ENCODE data around the gene NUP133. TPM values are rescaled to one million over a fixed set of nuclear protein-coding genes. Genes with fewer than 3 reads are reported as not detected.

The NUP133 gene
- 35.0 TPM for total RNA-seq
- polyA plus RNA-seq (ENCODE audit: insufficient read depth, low read depth, low replicate concordance): 15.9 TPM
- long read RNA-seq, donor 1, full-length matches to known transcripts: 3 of 3 reads
- long read RNA-seq, donor 1, partial matches to known transcripts: 0 of 3 reads
- long read RNA-seq, donor 1, other reads (novel, unspliced or antisense): 0 of 3 reads
- long read RNA-seq, donor 2, full-length matches to known transcripts: 9 of 9 reads
- long read RNA-seq, donor 2, partial matches to known transcripts: 0 of 9 reads
- long read RNA-seq, donor 2, other reads (novel, unspliced or antisense): 0 of 9 reads
- long read RNA-seq, donor 3, full-length matches to known transcripts: 4 of 4 reads
- long read RNA-seq, donor 3, partial matches to known transcripts: 0 of 4 reads
- long read RNA-seq, donor 3, other reads (novel, unspliced or antisense): 0 of 4 reads
- long read RNA-seq, donor 4, full-length matches to known transcripts: 6 of 6 reads
- long read RNA-seq, donor 4, partial matches to known transcripts: 0 of 6 reads
- long read RNA-seq, donor 4, other reads (novel, unspliced or antisense): 0 of 6 reads
- long read RNA-seq, donor 5: 0 reads
- long read RNA-seq, donor 6, full-length matches to known transcripts: 8 of 8 reads
- long read RNA-seq, donor 6, partial matches to known transcripts: 0 of 8 reads
- long read RNA-seq, donor 6, other reads (novel, unspliced or antisense): 0 of 8 reads
- long read RNA-seq, donor 7, full-length matches to known transcripts: 23 of 28 reads
- long read RNA-seq, donor 7, partial matches to known transcripts: 2 of 28 reads
- long read RNA-seq, donor 7, other reads (novel, unspliced or antisense): 3 of 28 reads
- long read RNA-seq, donor 8, partial matches to known transcripts: 0 of 1 reads
- long read RNA-seq, donor 8, other reads (novel, unspliced or antisense): 0 of 1 reads
- long read RNA-seq, donor 9: 0 reads
- long read RNA-seq, donor 10, full-length matches to known transcripts: 3 of 3 reads
- long read RNA-seq, donor 10, partial matches to known transcripts: 0 of 3 reads
- long read RNA-seq, donor 10, other reads (novel, unspliced or antisense): 0 of 3 reads

DNA sequence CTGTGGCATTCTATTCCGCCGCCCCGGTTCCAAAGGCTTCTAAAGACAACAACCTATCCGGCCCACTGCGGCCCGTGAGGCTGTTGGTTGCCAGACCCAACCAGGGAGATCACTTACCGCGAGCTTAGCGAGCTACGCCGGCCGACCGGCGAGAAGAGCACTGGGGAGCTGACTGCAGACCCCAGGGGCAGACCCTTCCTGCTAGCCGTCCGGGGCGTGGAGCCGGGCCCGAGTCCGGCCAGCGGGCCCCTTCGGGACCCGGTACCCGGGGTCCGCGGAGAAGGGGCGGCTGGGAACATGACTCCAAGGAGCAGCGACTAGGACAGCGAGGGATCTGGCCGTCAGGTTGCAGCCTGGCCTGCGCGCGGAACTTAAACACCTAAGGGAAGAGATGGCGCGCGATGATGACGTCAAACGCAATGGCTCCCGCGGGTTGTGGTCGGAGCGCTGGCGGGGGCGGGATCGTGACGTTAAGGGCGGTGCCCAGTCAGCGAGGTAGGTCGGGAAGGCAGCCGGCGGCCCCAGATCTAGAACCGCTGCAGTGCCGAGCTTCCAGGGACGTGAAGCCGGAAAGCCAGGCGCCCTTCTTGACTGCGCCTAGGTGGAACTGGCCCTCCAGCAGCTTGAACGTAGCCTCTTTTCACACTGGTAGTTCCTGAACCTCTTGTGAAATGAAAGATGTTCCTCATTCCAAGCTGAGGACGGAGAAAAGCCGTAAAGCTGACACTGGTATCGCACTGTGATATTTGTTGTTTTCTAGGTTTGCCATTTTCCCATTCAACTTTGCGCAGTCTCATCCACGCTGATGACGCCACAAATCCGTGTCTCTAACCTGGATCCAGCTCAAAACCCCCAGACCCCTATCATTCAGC, at the start of gene NUP133:
TSS of gene NUP133 (minus strand) at position 391 of the 872 bp plus-strand sequence. CDS start at position 299, 92 bp downstream.
- Histone ChIP-seq H3K4me3 (ENCODE audit: low read length in 3 of 3) (peak within 1 kb of the TSS; percentile 91 to 99 (median 92)), H3K36me3 (ENCODE audit: control insufficient read depth in 2 of 3, insufficient read depth in 3 of 3, low read length in 3 of 3) (peaks cover 2 to 5% (median 3%) of the 10 kb centered on the region in 3 donors), H3K9me3 (ENCODE audit: control insufficient read depth in 2 of 3, insufficient read depth in 1 of 3, low read length in 3 of 3) (no peaks in the 10 kb centered on the region), H3K4me1 (ENCODE audit: control insufficient read depth in 2 of 3, insufficient read depth in 2 of 3, low read depth in 1 of 3, low read length in 3 of 3) (peaks cover 0 to 11% (median 0%) of the 10 kb centered on the region in 3 donors), H3K9ac (ENCODE audit: low read length in 3 of 3) (peak within 1 kb of the TSS; percentile 76 to 92 (median 91)), H3K27ac (ENCODE audit: low read depth in 2 of 2, low read length in 2 of 2) (peak within 1 kb of the TSS; percentile 78 to 87), H3K27me3 (ENCODE audit: control insufficient read depth, insufficient read depth, low read length) (no peaks in the 10 kb centered on the region)
- FAIRE-seq (no peak), DNase-seq (peak; percentile 99 to 100 (median 99))
- intact Hi-C loops (cut with DNase I): no loop called here
- TF ChIP-seq, protein P1, sequence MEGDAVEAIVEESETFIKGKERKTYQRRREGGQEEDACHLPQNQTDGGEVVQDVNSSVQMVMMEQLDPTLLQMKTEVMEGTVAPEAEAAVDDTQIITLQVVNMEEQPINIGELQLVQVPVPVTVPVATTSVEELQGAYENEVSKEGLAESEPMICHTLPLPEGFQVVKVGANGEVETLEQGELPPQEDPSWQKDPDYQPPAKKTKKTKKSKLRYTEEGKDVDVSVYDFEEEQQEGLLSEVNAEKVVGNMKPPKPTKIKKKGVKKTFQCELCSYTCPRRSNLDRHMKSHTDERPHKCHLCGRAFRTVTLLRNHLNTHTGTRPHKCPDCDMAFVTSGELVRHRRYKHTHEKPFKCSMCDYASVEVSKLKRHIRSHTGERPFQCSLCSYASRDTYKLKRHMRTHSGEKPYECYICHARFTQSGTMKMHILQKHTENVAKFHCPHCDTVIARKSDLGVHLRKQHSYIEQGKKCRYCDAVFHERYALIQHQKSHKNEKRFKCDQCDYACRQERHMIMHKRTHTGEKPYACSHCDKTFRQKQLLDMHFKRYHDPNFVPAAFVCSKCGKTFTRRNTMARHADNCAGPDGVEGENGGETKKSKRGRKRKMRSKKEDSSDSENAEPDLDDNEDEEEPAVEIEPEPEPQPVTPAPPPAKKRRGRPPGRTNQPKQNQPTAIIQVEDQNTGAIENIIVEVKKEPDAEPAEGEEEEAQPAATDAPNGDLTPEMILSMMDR (IDR thresholded peaks at IDR 0.05; ENCODE audit: borderline replicate concordance, extremely low read depth, insufficient read depth): no peak

GRCh38 chr1:229557200-229557850, 49.2 kb upstream of the NUP133 start:
- FAIRE-seq (no peak), DNase-seq (no peak)

More at GRCh38 chr1:229557200-229557850, 49.2 kb upstream of the NUP133 start:
- H3K36me3 ChIP-seq (ENCODE audit: control insufficient read depth in 2 of 3, insufficient read depth in 3 of 3, low read length in 3 of 3): no peaks in the 10 kb centered on the region
- peaks cover 0 to 17% (median 0%) of the 10 kb centered on the region in 3 donors for H3K4me1 ChIP-seq (ENCODE audit: control insufficient read depth in 2 of 3, insufficient read depth in 2 of 3, low read depth in 1 of 3, low read length in 3 of 3)
- H3K9ac ChIP-seq (ENCODE audit: low read length in 3 of 3): peak overlapping the region; percentile 5 to 74 (median 35)
- H3K9me3 ChIP-seq (ENCODE audit: control insufficient read depth in 2 of 3, insufficient read depth in 1 of 3, low read length in 3 of 3): no peaks in the 10 kb centered on the region
- peak overlapping the region in 1 of 2 donors; percentile 76 for H3K27ac ChIP-seq (ENCODE audit: low read depth in 2 of 2, low read length in 2 of 2)
- H3K4me3 ChIP-seq (ENCODE audit: low read length in 3 of 3): peak overlapping the region; percentile 70 to 84 (median 73)
- TF ChIP-seq, protein P1 (IDR thresholded peaks at IDR 0.05; ENCODE audit: borderline replicate concordance, extremely low read depth, insufficient read depth): no peak
- H3K27me3 ChIP-seq (ENCODE audit: control insufficient read depth, insufficient read depth, low read length): no peaks in the 10 kb centered on the region
- intact Hi-C loops (cut with DNase I): no loop called here
